SK-N-MC (cell line): ENCODE data around the gene TRIM62.

Source experiments
- DNase-seq: peaks from one replicate; pipeline ENCODE4 v3.0.0-alpha.2; 2011; ENCODE audit warnings: low read depth, low spot score
- H3K27ac ChIP-seq: fragments of 200-600 bp; sonication (generic); 2 replicates; pipeline ENCODE4 v1.5.1; 2016; ENCODE audit warnings: mixed run types
- H3K36me3 ChIP-seq: fragments of 200-600 bp; sonication (generic); 2 replicates; pipeline ENCODE4 v1.6.1; 2017; ENCODE audit warnings: antibody characterized with exemption, low read length, mixed read lengths; ENCODE audit not compliant: insufficient read depth
- H3K4me3 ChIP-seq: fragments of 200-600 bp; sonication (generic); 2 replicates; pipeline ENCODE4 v1.5.1; 2016
- H3K9ac ChIP-seq: fragments of 200-600 bp; sonication (generic); 2 replicates; pipeline ENCODE4 v1.8.0; 2017; ENCODE audit warnings: mixed run types, mixed read lengths; ENCODE audit not compliant: insufficient read length
- H3K9me3 ChIP-seq: fragments of 200-600 bp; sonication (generic); 2 replicates; pipeline ENCODE4 v1.6.1; 2017; ENCODE audit warnings: low read depth, mild to moderate bottlenecking, antibody characterized with exemption, low read length, moderate library complexity, mixed read lengths
- EZH2 ChIP-seq: fragments of 200-600 bp; sonication (generic); IDR thresholded peaks from one replicate; pipeline ENCODE4 v1.6.1; 2017; ENCODE audit warnings: antibody characterized with exemption
- FOXP2 ChIP-seq: optimal IDR thresholded peaks from 2 replicates; pipeline ENCODE3; 2011; ENCODE audit warnings: mild to moderate bottlenecking, moderate library complexity; ENCODE audit not compliant: insufficient read depth; ENCODE audit errors: extremely low read length, control extremely low read depth
- POLR2AphosphoS5 ChIP-seq: IDR thresholded peaks from 2 replicates; pipeline ENCODE4 v1.6.1; 2012; ENCODE audit warnings: mild to moderate bottlenecking, low read depth, low read length, borderline replicate concordance

The TRIM62 gene

GRCh38 chr1:33181921-33182341, at the start of gene TRIM62:
TRIM62 (minus strand) TSS chr1:33182043; CDS start chr1:33181432, 611 bp downstream.
- peak within 1 kb of the TSS; percentile 45 for H3K9ac ChIP-seq

GRCh38 chr1:33231166-33231565, 49.3 kb upstream of the TRIM62 start:
- TF ChIP-seq FOXP2 (no peak), POLR2AphosphoS5 (no peak), EZH2 (no peak)
- Histone ChIP-seq H3K9ac (no peak overlapping the region), H3K9me3 (no peaks in the 10 kb centered on the region), H3K4me3 (no peak overlapping the region), H3K36me3 (no peaks in the 10 kb centered on the region), H3K27ac (no peak overlapping the region)
- DNase-seq, result no peak

More at GRCh38 chr1:33181921-33182341, at the start of gene TRIM62:
- Histone ChIP-seq H3K27ac (peak within 1 kb of the TSS; percentile 60; the same call in 1 of the 2 replicates), H3K36me3 (no peaks in the 10 kb centered on the region), H3K9me3 (no peaks in the 10 kb centered on the region), H3K4me3 (peak within 1 kb of the TSS; percentile 87)
- DNase-seq, result no peak
- no peak for TF ChIP-seq EZH2
- no peak for TF ChIP-seq FOXP2
- TF ChIP-seq POLR2AphosphoS5, result no peak; the same call in 1 of the 2 replicates

- no peak overlapping the region for H3K9ac ChIP-seq
- DNase-seq, result peak; percentile 64
- no peaks in the 10 kb centered on the region for H3K36me3 ChIP-seq
- TF ChIP-seq POLR2AphosphoS5 (no peak), EZH2 (no peak), FOXP2 (no peak)
- no peak overlapping the region for H3K27ac ChIP-seq
- H3K4me3 ChIP-seq, result no peak overlapping the region; the same call in 1 of the 2 replicates
- peaks cover 2% of the 10 kb centered on the region; the same call in 1 of the 2 replicates for H3K9me3 ChIP-seq
Measured at GRCh38 chr1:33228935-33229487, 47.2 kb upstream of the TRIM62 start.

GRCh38 chr1:33225586-33225985, 43.7 kb upstream of the TRIM62 start:
- no peak overlapping the region for H3K27ac ChIP-seq
- H3K9me3 ChIP-seq, result peaks cover 4% of the 10 kb centered on the region; the same call in 1 of the 2 replicates
- no peak overlapping the region for H3K4me3 ChIP-seq
- H3K9ac ChIP-seq, result no peak overlapping the region
- no peaks in the 10 kb centered on the region for H3K36me3 ChIP-seq
- DNase-seq, result no peak
- no peak for TF ChIP-seq FOXP2

- Histone ChIP-seq H3K27ac (no peak overlapping the region), H3K4me3 (no peak overlapping the region), H3K9ac (no peak overlapping the region), H3K36me3 (no peaks in the 10 kb centered on the region), H3K9me3 (peaks cover 4% of the 10 kb centered on the region; the same call in 1 of the 2 replicates)
- TF ChIP-seq POLR2AphosphoS5 (no peak), EZH2 (no peak), FOXP2 (no peak)
- no peak for DNase-seq
Measured at GRCh38 chr1:33224166-33224707, 42.4 kb upstream of the TRIM62 start.

- Histone ChIP-seq H3K27ac (no peak overlapping the region), H3K36me3 (no peaks in the 10 kb centered on the region), H3K9ac (no peak overlapping the region), H3K9me3 (peaks cover 4% of the 10 kb centered on the region; the same call in 1 of the 2 replicates), H3K4me3 (no peak overlapping the region)
- no peak for DNase-seq
- no peak for TF ChIP-seq FOXP2
- TF ChIP-seq EZH2, result no peak
- TF ChIP-seq POLR2AphosphoS5, result no peak
Measured at GRCh38 chr1:33222381-33222780, 40.5 kb upstream of the TRIM62 start.

- Histone ChIP-seq H3K9me3 (peaks cover 4% of the 10 kb centered on the region; the same call in 1 of the 2 replicates), H3K4me3 (no peak overlapping the region), H3K9ac (no peak overlapping the region), H3K27ac (no peak overlapping the region), H3K36me3 (no peaks in the 10 kb centered on the region)
- DNase-seq, result no peak
- TF ChIP-seq POLR2AphosphoS5 (no peak), FOXP2 (no peak), EZH2 (no peak)
Measured at GRCh38 chr1:33221385-33221758, 39.5 kb upstream of the TRIM62 start.

GRCh38 chr1:33220676-33221384, 39.0 kb upstream of the TRIM62 start:
- no peaks in the 10 kb centered on the region for H3K36me3 ChIP-seq
- H3K9ac ChIP-seq, result no peak overlapping the region
- DNase-seq, result no peak
- no peak overlapping the region for H3K4me3 ChIP-seq
- TF ChIP-seq FOXP2, result no peak
- peaks cover 4% of the 10 kb centered on the region; the same call in 1 of the 2 replicates for H3K9me3 ChIP-seq
- no peak overlapping the region for H3K27ac ChIP-seq
